Measurements from ENCODE around the gene HSPA6.
A peak's percentile ranks its signal among the peaks of the same experiment; 100 is the strongest.
"Not testable (repeated sequence)": the region's sequence is repeated elsewhere in the genome, so short reads cannot be mapped to it uniquely, and the experiment has no call there.

Gene HSPA6

GRCh38 chr1:161506336-161507223, 17.8 kb upstream of the HSPA6 start:
- Histone ChIP-seq H3K27ac (ENCODE audit: low read depth, low read length) (no peak overlapping the region), H3K36me3 (ENCODE audit: insufficient read depth, low read length) (no peaks in the 10 kb centered on the region), H3K27me3 (ENCODE audit: control insufficient read depth in 1 of 2, insufficient read depth in 2 of 2, low read length in 2 of 2) (peaks cover 0 to 4% of the 10 kb centered on the region in 2 donors), H3K4me1 (ENCODE audit: insufficient read depth, low read length) (no peaks in the 10 kb centered on the region), H3K9ac (ENCODE audit: low read length) (no peak overlapping the region), H3K9me3 (ENCODE audit: low read length) (no peaks in the 10 kb centered on the region), H3K4me3 (ENCODE audit: low read depth in 1 of 2, low read length in 2 of 2) (peak overlapping the region in 1 of 2 donors; percentile 20)

DNA sequence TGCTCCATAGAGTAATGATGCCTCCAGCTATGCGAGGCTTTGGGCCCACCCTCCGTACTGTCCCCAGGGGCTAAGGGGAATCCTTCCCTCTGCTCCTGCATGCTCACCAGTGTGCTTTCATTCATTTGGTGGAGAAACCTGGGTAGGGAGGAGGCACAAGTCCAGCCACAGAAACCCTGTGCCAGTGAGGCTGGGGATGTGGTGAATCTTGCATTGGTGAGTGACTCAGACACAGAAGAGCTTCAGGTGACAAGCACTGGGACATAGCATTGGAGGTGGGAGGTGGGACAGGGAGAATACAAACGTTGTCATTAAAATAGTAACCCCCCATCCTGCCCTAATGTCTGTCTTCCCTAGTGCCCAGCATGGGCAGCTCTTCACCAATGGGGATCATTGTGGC, 13.9 kb upstream of the HSPA6 start:
- H3K4me3 ChIP-seq (ENCODE audit: low read depth in 1 of 2, low read length in 2 of 2) = no peak overlapping the region
- H3K27me3 ChIP-seq (ENCODE audit: control insufficient read depth in 1 of 2, insufficient read depth in 2 of 2, low read length in 2 of 2) = no peaks in the 10 kb centered on the region
- no peaks in the 10 kb centered on the region for H3K36me3 ChIP-seq (ENCODE audit: insufficient read depth, low read length)
- no peak overlapping the region for H3K27ac ChIP-seq (ENCODE audit: low read depth, low read length)
- peaks cover 5% of the 10 kb centered on the region for H3K4me1 ChIP-seq (ENCODE audit: insufficient read depth, low read length)
- H3K9ac ChIP-seq (ENCODE audit: low read length) = no peak overlapping the region
- H3K9me3 ChIP-seq (ENCODE audit: low read length) = no peaks in the 10 kb centered on the region

DNA sequence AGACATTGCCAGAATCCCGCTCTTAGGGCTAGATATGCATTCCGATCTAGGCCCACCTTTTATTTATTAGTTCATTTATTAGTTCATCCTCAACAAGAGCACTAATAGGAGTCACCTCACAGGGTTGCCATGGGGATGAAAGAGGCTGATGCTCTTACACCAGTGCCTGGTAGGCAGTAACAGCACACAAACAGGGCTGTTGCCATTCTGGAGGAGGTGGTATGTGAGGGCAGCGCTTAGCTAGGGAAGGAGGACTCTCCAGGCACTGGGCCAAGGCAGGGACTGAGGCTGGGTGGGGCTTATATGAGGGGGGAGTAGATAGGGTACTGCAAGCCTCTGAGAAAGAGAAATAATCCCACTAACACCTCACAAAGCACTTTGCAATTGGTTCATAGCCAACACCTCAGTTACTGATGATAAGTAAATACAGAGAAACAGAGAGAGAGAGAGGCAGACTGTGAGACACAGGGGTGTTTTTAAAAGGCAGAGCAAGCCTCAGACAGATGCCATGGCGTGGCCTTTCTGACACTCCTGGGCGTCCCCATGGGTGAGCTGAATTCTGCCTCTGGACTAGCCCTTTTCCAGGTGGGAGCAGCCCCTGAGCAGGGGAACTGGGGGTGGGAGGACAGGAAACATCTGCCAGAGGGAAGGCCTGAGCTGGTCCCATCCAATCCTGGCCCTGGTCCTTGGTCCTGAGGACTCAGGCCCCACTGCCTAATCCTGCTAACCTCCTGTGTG, 13.2 kb upstream of the HSPA6 start:
- Histone ChIP-seq H3K4me1 (ENCODE audit: insufficient read depth, low read length) (peaks cover 5% of the 10 kb centered on the region), H3K27ac (ENCODE audit: low read depth, low read length) (no peak overlapping the region), H3K9me3 (ENCODE audit: low read length) (no peaks in the 10 kb centered on the region), H3K36me3 (ENCODE audit: insufficient read depth, low read length) (no peaks in the 10 kb centered on the region), H3K9ac (ENCODE audit: low read length) (no peak overlapping the region), H3K27me3 (ENCODE audit: control insufficient read depth in 1 of 2, insufficient read depth in 2 of 2, low read length in 2 of 2) (no peaks in the 10 kb centered on the region), H3K4me3 (ENCODE audit: low read depth in 1 of 2, low read length in 2 of 2) (no peak overlapping the region)

DNA sequence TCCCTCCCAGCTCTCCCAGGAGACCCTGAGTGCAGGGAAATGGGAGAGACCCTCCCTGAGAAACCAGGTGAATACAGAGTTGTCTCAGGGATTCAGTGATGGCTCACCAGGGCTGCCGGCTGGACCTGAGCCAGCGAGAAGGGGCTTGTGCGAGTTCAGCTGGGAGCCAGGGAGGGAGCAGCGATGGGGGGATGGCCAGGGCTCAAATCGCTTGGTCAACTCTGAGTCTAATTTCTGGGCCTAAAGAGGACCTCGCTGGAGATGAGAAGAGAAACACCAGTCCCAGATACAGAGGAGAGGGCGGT, 12.6 kb upstream of the HSPA6 start:
- no peaks in the 10 kb centered on the region for H3K27me3 ChIP-seq (ENCODE audit: control insufficient read depth in 1 of 2, insufficient read depth in 2 of 2, low read length in 2 of 2)

DNA sequence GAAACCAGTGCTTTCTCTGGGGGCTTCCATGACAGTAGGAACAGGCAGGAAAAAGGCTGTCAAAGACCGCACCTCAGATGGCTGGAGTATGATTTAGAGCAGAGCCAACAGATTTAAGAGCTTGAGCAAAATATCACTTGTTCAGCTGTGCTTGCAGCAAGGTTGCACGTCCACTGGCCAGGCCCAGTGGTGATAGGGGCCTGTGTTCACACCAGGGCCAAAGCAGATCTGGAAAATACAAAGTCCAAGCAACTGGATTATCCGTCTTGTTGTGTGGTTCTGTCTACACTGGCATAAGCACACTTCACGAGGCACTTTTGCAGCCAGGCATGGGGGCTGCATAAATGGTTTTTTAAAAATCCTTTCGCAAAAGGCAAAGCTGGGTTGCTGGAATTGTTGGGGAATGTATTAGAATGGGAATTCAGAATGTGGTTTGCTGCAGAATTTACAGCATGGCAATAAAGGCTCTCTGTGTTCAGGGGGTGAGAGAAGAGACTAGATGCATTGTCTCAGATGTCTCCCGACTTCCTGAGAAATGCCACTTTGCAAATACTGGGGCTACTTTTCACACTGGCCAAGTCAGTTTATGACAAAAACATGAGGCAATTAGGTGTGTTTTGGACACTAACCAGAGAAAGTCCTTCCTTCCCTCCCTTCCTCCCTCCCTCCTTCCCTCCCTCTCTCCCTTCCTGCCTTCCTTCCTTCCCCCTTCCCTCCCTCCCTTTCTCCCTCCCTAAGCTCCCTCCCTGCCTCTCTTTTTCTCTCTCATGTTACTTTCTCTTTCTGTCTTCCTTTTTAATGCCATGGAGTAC, 11.5 kb upstream of the HSPA6 start:
- not testable (repeated sequence) for H3K36me3 ChIP-seq (ENCODE audit: insufficient read depth, low read length); H3K4me3 ChIP-seq (ENCODE audit: low read depth in 1 of 2, low read length in 2 of 2); H3K9me3 ChIP-seq (ENCODE audit: low read length); H3K27ac ChIP-seq (ENCODE audit: low read depth, low read length); H3K9ac ChIP-seq (ENCODE audit: low read length); H3K27me3 ChIP-seq (ENCODE audit: control insufficient read depth in 1 of 2, insufficient read depth in 2 of 2, low read length in 2 of 2); H3K4me1 ChIP-seq (ENCODE audit: insufficient read depth, low read length)

More for the DNA sequence above, 12.6 kb upstream of the HSPA6 start:
- H3K4me1 ChIP-seq (ENCODE audit: insufficient read depth, low read length) = peaks cover 5% of the 10 kb centered on the region
- H3K36me3 ChIP-seq (ENCODE audit: insufficient read depth, low read length) = no peaks in the 10 kb centered on the region
- H3K9ac ChIP-seq (ENCODE audit: low read length) = no peak overlapping the region
- no peak overlapping the region for H3K4me3 ChIP-seq (ENCODE audit: low read depth in 1 of 2, low read length in 2 of 2)
- H3K27ac ChIP-seq (ENCODE audit: low read depth, low read length) = no peak overlapping the region
- no peaks in the 10 kb centered on the region for H3K9me3 ChIP-seq (ENCODE audit: low read length)

DNA sequence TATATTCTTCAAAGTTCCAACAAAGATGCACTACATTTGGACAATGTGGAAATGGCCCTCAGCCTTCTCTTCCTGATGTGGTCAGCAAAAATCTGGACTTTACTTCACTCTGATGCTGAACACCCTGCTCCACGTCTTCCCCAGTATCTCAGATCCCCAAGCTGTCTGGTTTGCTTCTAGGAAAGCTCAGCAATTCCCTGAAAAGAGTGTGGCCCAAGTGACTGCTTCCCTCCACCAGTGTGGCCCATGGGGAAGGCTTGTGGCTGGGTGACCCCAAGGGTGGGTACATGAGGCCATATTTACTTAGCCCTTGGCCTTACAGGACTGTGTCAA, 10.9 kb upstream of the HSPA6 start:
- not testable (repeated sequence) for H3K36me3 ChIP-seq (ENCODE audit: insufficient read depth, low read length); H3K9ac ChIP-seq (ENCODE audit: low read length); H3K4me3 ChIP-seq (ENCODE audit: low read depth in 1 of 2, low read length in 2 of 2); H3K27ac ChIP-seq (ENCODE audit: low read depth, low read length); H3K27me3 ChIP-seq (ENCODE audit: control insufficient read depth in 1 of 2, insufficient read depth in 2 of 2, low read length in 2 of 2); H3K4me1 ChIP-seq (ENCODE audit: insufficient read depth, low read length); H3K9me3 ChIP-seq (ENCODE audit: low read length)

DNA sequence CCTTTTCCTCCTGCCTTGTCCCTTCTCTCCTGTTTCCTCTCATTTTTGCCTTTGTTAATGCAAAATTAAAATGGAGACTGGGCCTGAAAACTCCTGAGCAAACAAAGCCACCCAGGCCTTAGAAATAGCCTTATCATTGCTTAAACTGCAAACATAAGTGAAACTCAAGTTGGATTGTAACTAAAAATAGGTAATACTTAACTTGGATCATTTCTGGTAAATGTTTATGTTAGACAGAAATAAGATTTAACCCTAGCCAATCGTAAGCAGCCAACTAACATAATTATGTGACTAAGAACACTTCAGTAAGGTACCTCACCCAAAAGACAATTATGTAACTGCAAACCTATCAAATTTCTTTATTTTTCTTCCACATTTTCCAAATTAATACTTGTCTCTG, 10.4 kb upstream of the HSPA6 start:
- H3K9ac ChIP-seq (ENCODE audit: low read length); H3K27ac ChIP-seq (ENCODE audit: low read depth, low read length); H3K27me3 ChIP-seq (ENCODE audit: control insufficient read depth in 1 of 2, insufficient read depth in 2 of 2, low read length in 2 of 2); H3K4me1 ChIP-seq (ENCODE audit: insufficient read depth, low read length); H3K4me3 ChIP-seq (ENCODE audit: low read depth in 1 of 2, low read length in 2 of 2); H3K9me3 ChIP-seq (ENCODE audit: low read length); H3K36me3 ChIP-seq (ENCODE audit: insufficient read depth, low read length): not testable (repeated sequence)

DNA sequence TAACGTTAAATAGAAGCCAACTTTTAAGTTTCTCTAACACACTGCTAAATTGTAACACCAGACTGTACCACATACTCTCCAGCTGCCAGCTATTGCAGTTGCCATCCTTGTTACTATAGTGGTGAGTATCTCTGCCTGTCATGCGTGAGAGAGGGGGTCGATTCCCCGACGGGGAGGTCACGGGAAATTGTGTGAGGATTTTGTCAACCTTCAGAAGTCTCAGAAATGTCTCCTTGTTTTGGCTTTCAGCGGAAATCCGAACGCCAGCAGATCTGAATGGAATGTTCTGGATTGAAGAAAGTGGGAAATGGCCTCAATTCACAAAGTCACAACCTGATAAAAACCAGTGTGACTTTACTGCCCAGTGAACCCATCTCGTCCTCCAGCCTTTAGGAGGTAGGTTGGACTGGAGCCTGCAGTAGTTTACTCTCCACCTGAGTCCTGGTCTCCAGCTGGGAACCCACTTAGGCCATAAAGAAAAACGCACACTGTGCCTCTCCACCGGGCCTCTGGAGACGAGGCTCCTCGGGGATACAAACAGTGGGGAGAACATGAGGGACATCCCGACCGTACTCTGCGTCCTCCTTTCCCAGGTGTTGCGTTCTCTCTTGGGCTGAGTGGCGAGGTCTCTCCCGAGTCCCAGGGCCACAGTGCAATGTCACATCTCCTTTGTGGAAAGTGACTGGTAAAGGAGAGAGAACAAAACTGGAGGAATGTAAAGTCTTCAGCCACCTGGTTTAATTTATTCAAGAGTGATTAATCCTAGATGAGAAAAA, 1.1 kb upstream of the HSPA6 start:
- not testable (repeated sequence) for H3K27ac ChIP-seq (ENCODE audit: low read depth, low read length); H3K9ac ChIP-seq (ENCODE audit: low read length); H3K27me3 ChIP-seq (ENCODE audit: control insufficient read depth in 1 of 2, insufficient read depth in 2 of 2, low read length in 2 of 2); H3K4me1 ChIP-seq (ENCODE audit: insufficient read depth, low read length); H3K36me3 ChIP-seq (ENCODE audit: insufficient read depth, low read length); H3K9me3 ChIP-seq (ENCODE audit: low read length)
- H3K4me3 ChIP-seq (ENCODE audit: low read depth in 1 of 2, low read length in 2 of 2) = peak overlapping the region in 1 of 2 donors; percentile 74

DNA sequence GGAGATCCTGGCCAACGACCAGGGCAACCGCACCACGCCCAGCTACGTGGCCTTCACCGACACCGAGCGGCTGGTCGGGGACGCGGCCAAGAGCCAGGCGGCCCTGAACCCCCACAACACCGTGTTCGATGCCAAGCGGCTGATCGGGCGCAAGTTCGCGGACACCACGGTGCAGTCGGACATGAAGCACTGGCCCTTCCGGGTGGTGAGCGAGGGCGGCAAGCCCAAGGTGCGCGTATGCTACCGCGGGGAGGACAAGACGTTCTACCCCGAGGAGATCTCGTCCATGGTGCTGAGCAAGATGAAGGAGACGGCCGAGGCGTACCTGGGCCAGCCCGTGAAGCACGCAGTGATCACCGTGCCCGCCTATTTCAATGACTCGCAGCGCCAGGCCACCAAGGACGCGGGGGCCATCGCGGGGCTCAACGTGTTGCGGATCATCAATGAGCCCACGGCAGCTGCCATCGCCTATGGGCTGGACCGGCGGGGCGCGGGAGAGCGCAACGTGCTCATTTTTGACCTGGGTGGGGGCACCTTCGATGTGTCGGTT, 477 bp downstream of the HSPA6 start:
- H3K9ac ChIP-seq (ENCODE audit: low read length); H3K9me3 ChIP-seq (ENCODE audit: low read length); H3K27ac ChIP-seq (ENCODE audit: low read depth, low read length); H3K36me3 ChIP-seq (ENCODE audit: insufficient read depth, low read length); H3K4me1 ChIP-seq (ENCODE audit: insufficient read depth, low read length); H3K27me3 ChIP-seq (ENCODE audit: control insufficient read depth in 1 of 2, insufficient read depth in 2 of 2, low read length in 2 of 2): not testable (repeated sequence)
- peak overlapping the region; percentile 57 to 74 for H3K4me3 ChIP-seq (ENCODE audit: low read depth in 1 of 2, low read length in 2 of 2)

- not testable (repeated sequence) for H3K9me3 ChIP-seq (ENCODE audit: low read length); H3K36me3 ChIP-seq (ENCODE audit: insufficient read depth, low read length); H3K9ac ChIP-seq (ENCODE audit: low read length); H3K27me3 ChIP-seq (ENCODE audit: control insufficient read depth in 1 of 2, insufficient read depth in 2 of 2, low read length in 2 of 2); H3K27ac ChIP-seq (ENCODE audit: low read depth, low read length); H3K4me1 ChIP-seq (ENCODE audit: insufficient read depth, low read length)
- peak overlapping the region; percentile 49 to 57 for H3K4me3 ChIP-seq (ENCODE audit: low read depth in 1 of 2, low read length in 2 of 2)
These were observed 981 bp downstream of the HSPA6 start for GRCh38 chr1:161525321-161525720.

GRCh38 chr1:161525918-161526317, 1.6 kb downstream of the HSPA6 start:
- H3K36me3 ChIP-seq (ENCODE audit: insufficient read depth, low read length); H3K4me1 ChIP-seq (ENCODE audit: insufficient read depth, low read length); H3K9me3 ChIP-seq (ENCODE audit: low read length); H3K4me3 ChIP-seq (ENCODE audit: low read depth in 1 of 2, low read length in 2 of 2); H3K9ac ChIP-seq (ENCODE audit: low read length); H3K27ac ChIP-seq (ENCODE audit: low read depth, low read length); H3K27me3 ChIP-seq (ENCODE audit: control insufficient read depth in 1 of 2, insufficient read depth in 2 of 2, low read length in 2 of 2): not testable (repeated sequence)

Measured in muscle layer of colon (tissue), 2 donors.